Adrenal gland (tissue), 12 donors: ENCODE results near the gene KLHDC10. TPM values are rescaled to one million over a fixed set of nuclear protein-coding genes. Genes with fewer than 3 reads are reported as not detected.

ENCODE experiments used
- polyA plus RNA-seq, 3 donors: library from polyadenylated mRNA; stranded (reverse); fragments of 200-250 nt in 2 of 3; fragments of 350-450 nt in 1 of 3; fragmentation: Illumina TruSeq in 1 of 3; extraction: RNeasy Lipid Tissue Mini Kit (QIAGEN cat#74804) in 1 of 3; gene quantifications; one replicate each; pipeline ENCODE4 v1.2.3, GENCODE V29; 2013 to 2014
- small RNA-seq, 2 donors: library from RNA; depleted of rRNA; stranded (forward); fragments of <200 nt; gene quantifications; one replicate each; pipeline ENCODE3, GENCODE V24; 2016
- total RNA-seq, 9 donors: library from RNA; depleted of rRNA in 4 of 9; stranded (reverse); fragments of >200 nt in 4 of 9; fragments of 120-200 nt in 1 of 9; fragmentation: NEBNext Ultra II Directional in 1 of 9; extraction: Animal tissue kit (Norgen Biotek cat#: 25700) in 1 of 9; gene quantifications; one replicate each; pipeline versions ENCODE4 v1.1.0 to v1.2.4, GENCODE V29; 2013 to 2023
- donor health status: healthy with polysubstance abuse.
- donor health status: Bipolar disorder and iron deficiency.
- donor health status: DM: yes; HTN: yes; CAD: no.
- donor health status: DM: no; HTN: no; CAD: no.
- donor health status: DM: no; HTN: no; CAD: no.
- donor health status: DM: yes; HTN: yes; CAD: no.

The KLHDC10 gene
- total and polyA plus RNA-seq, 12 donors, result 13.4 to 57.2 (median 33.4) TPM

Small RNA genes within 50 kb of the gene (small RNA-seq; reads per million reads assigned to genes)
- 0 reads per million in 2 donors for gene RNA5SP245

Other genes starting within 250 kb of the KLHDC10 start
- gene UBE2H, start 117.6 kb upstream of the KLHDC10 start, total RNA-seq, result 100 to 1,000 TPM in 7 of 9 donors, 10 to 100 TPM in 2; 61.8 to 392 (median 167) TPM
- 100 to 1,000 TPM in 1 of 3 donors, 10 to 100 TPM in 2; 48.3 to 140 (median 52.1) TPM for gene UBE2H, start 117.6 kb upstream of the KLHDC10 start, polyA plus RNA-seq
- 10 to 100 TPM; 13.1 to 36.1 (median 19.1) TPM for gene ZC3HC1, start 19.2 kb upstream of the KLHDC10 start, total RNA-seq
- gene ZC3HC1, start 19.2 kb upstream of the KLHDC10 start, polyA plus RNA-seq, result 10 to 100 TPM; 15.9 to 28.1 (median 22.2) TPM
- 10 to 100 TPM; 23.5 to 77.1 (median 43.8) TPM for gene TMEM209, start 134.9 kb downstream of the KLHDC10 start, total RNA-seq
- 10 to 100 TPM in 1 of 3 donors, 1 to 10 TPM in 2; 6.0 to 35.3 (median 9.5) TPM for gene TMEM209, start 134.9 kb downstream of the KLHDC10 start, polyA plus RNA-seq
- under 1 TPM in 1 of 9 donors, not detected in 8; 0.06 TPM for gene SSMEM1, start 137.3 kb downstream of the KLHDC10 start, total RNA-seq
- under 1 TPM in 1 of 3 donors, not detected in 2; 0.13 TPM for gene SSMEM1, start 137.3 kb downstream of the KLHDC10 start, polyA plus RNA-seq
- 1 to 10 TPM in 3 of 9 donors, under 1 TPM in 2, not detected in 4; 0.22 to 2.3 (median 1.1) TPM for gene CPA2, start 196.3 kb downstream of the KLHDC10 start, total RNA-seq
- gene CPA2, start 196.3 kb downstream of the KLHDC10 start, polyA plus RNA-seq, result under 1 TPM; 0.15 to 0.94 (median 0.56) TPM
- gene CPA4, start 222.6 kb downstream of the KLHDC10 start, total RNA-seq, result 10 to 100 TPM in 2 of 9 donors, 1 to 10 TPM in 4, under 1 TPM in 2, not detected in 1; 0.55 to 26.7 (median 2.3) TPM
- 10 to 100 TPM in 1 of 3 donors, 1 to 10 TPM in 2; 1.7 to 12.2 (median 2.4) TPM for gene CPA4, start 222.6 kb downstream of the KLHDC10 start, polyA plus RNA-seq